ENCODE data around the gene DLL3. TPM values are rescaled to one million over a fixed set of nuclear protein-coding genes. Genes with fewer than 3 reads are reported as not detected.

The DLL3 gene
- total RNA-seq, 1 donor from 2014 or later: 0.62 TPM

DNA sequence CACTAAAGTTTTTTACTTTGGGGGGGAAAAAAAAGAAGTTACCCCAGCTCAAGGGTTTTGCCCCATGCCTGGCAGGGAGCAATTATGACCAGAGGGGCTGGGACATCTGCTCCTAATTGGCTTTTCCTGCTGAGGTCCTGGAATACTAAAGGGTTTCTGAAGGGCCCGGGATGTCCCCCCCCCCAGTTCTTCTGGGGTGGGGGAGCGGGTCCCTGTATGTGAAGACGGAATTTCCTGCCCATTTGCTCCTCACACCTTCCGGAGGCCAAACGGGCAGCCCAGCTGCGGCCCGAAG, 1.1 kb upstream of the DLL3 start:
- DNase-seq (ENCODE audit: extremely low spot score, unreplicated experiment): no peak
- no peaks in the 10 kb centered on the region for H3K36me3 Mint-ChIP-seq (ENCODE audit: unreplicated experiment)
- H3K4me3 Mint-ChIP-seq (ENCODE audit: unreplicated experiment): peak overlapping the region; percentile 66
- peaks cover 18% of the 10 kb centered on the region for H3K4me1 Mint-ChIP-seq (ENCODE audit: unreplicated experiment)
- peaks cover 31% of the 10 kb centered on the region for H3K27me3 Mint-ChIP-seq (ENCODE audit: unreplicated experiment)
- TF ChIP-seq, protein P1, sequence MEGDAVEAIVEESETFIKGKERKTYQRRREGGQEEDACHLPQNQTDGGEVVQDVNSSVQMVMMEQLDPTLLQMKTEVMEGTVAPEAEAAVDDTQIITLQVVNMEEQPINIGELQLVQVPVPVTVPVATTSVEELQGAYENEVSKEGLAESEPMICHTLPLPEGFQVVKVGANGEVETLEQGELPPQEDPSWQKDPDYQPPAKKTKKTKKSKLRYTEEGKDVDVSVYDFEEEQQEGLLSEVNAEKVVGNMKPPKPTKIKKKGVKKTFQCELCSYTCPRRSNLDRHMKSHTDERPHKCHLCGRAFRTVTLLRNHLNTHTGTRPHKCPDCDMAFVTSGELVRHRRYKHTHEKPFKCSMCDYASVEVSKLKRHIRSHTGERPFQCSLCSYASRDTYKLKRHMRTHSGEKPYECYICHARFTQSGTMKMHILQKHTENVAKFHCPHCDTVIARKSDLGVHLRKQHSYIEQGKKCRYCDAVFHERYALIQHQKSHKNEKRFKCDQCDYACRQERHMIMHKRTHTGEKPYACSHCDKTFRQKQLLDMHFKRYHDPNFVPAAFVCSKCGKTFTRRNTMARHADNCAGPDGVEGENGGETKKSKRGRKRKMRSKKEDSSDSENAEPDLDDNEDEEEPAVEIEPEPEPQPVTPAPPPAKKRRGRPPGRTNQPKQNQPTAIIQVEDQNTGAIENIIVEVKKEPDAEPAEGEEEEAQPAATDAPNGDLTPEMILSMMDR (IDR thresholded peaks at IDR 0.05): no peak
- no peak overlapping the region for H3K27ac Mint-ChIP-seq (ENCODE audit: unreplicated experiment)
- no peaks in the 10 kb centered on the region for H3K9me3 Mint-ChIP-seq (ENCODE audit: unreplicated experiment)

DNA sequence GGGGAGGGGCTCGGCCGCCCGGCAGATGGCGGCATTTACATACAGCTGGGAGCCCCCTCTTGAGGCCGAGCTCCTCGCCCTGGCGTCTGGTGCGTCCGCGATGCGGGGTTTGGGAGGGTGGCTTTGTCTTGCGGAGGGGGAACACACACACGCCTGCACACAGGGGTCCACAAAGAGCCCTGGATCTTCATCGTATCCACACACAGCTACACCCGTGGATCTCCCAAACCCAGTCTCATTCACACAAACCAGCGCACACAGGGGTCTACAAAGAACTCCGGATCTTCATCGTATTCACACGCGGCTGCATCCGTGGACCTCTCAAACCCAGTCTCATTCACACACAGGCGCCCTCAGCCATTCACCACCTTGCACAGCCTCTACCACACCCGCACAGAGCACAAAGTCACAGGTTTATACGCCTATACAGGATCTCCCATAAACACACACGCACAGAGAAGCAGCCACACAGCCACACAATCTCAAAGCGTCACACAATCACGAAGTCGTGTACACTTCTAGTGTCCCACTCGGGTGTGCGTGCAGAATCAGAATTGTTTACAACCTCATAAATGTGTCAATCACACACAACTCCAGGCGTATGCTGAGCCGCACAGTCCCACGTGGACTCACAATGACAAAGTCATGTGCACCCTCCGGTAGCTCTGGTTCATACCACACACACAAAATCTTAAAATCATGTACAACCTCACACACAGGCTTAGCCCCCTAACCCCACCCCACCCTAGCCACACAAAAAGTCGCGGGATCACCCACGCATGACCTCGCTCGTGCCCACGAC, 550 bp upstream of the DLL3 start:
- Mint-ChIP-seq H3K9me3 (ENCODE audit: unreplicated experiment) (no peaks in the 10 kb centered on the region), H3K4me3 (ENCODE audit: unreplicated experiment) (peak overlapping the region; percentile 66), H3K4me1 (ENCODE audit: unreplicated experiment) (peaks cover 21% of the 10 kb centered on the region), H3K27ac (ENCODE audit: unreplicated experiment) (no peak overlapping the region), H3K27me3 (ENCODE audit: unreplicated experiment) (peaks cover 33% of the 10 kb centered on the region), H3K36me3 (ENCODE audit: unreplicated experiment) (no peaks in the 10 kb centered on the region)
- no peak for DNase-seq (ENCODE audit: extremely low spot score, unreplicated experiment)
- TF ChIP-seq, protein P1 (IDR thresholded peaks at IDR 0.05): peak; percentile 58

DNA sequence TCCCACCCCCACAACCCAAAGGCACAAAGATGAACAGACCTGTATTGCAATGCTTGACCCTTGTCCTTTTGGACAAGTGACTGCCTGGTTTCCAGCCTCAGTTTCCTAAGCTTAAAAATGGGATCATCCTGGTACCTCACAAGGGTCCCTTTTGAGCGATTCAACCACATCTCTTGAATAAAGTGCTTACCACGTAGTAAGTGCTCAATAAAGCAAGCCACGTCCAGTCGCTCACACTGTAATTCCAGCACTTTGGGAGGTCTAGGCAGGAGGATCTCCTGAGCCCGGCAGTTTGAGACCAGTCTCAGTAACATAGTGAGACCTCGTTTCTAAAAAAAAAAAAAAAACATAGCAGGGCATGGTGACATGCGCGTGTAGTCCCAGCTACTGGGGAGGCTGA, 1.2 kb downstream of the DLL3 start:
- peaks cover 49% of the 10 kb centered on the region for H3K27me3 Mint-ChIP-seq (ENCODE audit: unreplicated experiment)
- no peaks in the 10 kb centered on the region for H3K36me3 Mint-ChIP-seq (ENCODE audit: unreplicated experiment)
- H3K9me3 Mint-ChIP-seq (ENCODE audit: unreplicated experiment): no peaks in the 10 kb centered on the region
- H3K4me3 Mint-ChIP-seq (ENCODE audit: unreplicated experiment): peak overlapping the region; percentile 39
- DNase-seq (ENCODE audit: extremely low spot score, unreplicated experiment): no peak
- no peak overlapping the region for H3K27ac Mint-ChIP-seq (ENCODE audit: unreplicated experiment)
- H3K4me1 Mint-ChIP-seq (ENCODE audit: unreplicated experiment): peaks cover 24% of the 10 kb centered on the region
- TF ChIP-seq, protein P1 (IDR thresholded peaks at IDR 0.05): no peak

DNA sequence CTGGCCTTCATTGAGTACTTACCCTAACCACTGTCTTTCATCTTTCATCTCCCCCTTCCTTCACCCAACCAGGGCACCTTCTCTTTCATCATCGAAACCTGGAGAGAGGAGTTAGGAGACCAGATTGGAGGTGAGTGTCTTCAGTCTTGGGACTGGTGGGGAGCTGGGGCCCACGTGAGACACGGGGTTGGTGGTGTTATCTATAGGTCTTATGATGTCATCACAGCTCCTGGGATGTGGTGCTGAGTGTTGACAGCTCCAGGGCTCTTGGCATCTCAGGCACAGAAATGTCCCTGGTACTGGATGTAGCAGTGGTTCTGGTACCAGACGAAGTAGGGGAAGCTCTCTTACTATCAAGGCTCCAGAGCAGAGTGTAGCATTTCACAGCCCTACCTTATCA, 1.8 kb downstream of the DLL3 start:
- Mint-ChIP-seq H3K9me3 (ENCODE audit: unreplicated experiment) (no peaks in the 10 kb centered on the region), H3K27ac (ENCODE audit: unreplicated experiment) (no peak overlapping the region), H3K27me3 (ENCODE audit: unreplicated experiment) (peaks cover 49% of the 10 kb centered on the region), H3K36me3 (ENCODE audit: unreplicated experiment) (no peaks in the 10 kb centered on the region), H3K4me3 (ENCODE audit: unreplicated experiment) (no peak overlapping the region), H3K4me1 (ENCODE audit: unreplicated experiment) (peaks cover 24% of the 10 kb centered on the region)
- TF ChIP-seq, protein P1 (IDR thresholded peaks at IDR 0.05): no peak
- DNase-seq (ENCODE audit: extremely low spot score, unreplicated experiment): no peak

DNA sequence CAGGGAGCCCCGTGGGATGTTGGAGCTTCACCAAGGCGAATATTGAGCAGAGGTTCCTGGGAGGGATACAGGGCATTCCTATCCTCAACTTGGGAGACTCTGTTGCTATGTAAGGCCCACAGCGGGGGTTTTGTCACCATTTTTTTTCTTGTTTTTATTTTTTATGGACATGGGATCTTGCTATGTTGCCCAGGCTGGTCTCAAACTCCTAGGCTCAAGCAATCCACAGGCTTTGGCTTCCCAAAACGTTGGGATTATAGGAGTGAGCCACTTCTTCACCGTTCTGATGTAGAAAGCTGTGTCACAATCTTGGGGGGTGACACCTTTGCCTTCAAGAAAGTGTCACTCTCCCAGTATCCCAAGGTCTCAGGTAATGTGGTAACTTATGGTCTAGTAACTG, 2.6 kb downstream of the DLL3 start:
- Mint-ChIP-seq H3K36me3 (ENCODE audit: unreplicated experiment) (no peaks in the 10 kb centered on the region), H3K4me1 (ENCODE audit: unreplicated experiment) (peaks cover 25% of the 10 kb centered on the region), H3K27ac (ENCODE audit: unreplicated experiment) (no peak overlapping the region), H3K9me3 (ENCODE audit: unreplicated experiment) (no peaks in the 10 kb centered on the region), H3K27me3 (ENCODE audit: unreplicated experiment) (peaks cover 46% of the 10 kb centered on the region), H3K4me3 (ENCODE audit: unreplicated experiment) (no peak overlapping the region)
- TF ChIP-seq, protein P1 (IDR thresholded peaks at IDR 0.05): no peak
- DNase-seq (ENCODE audit: extremely low spot score, unreplicated experiment): no peak

All from osteocyte (in vitro differentiated cells).